GM21423 (cell line): ENCODE data around the gene RYK.

Experiments used
- ATAC-seq: cut with Tn5 transposase; IDR thresholded peaks from one replicate; pipeline ENCODE4 v1.9.1; 2021; ENCODE audit warnings: mild to moderate bottlenecking, moderate library complexity; ENCODE audit not compliant: unreplicated experiment

RYK gene

DNA sequence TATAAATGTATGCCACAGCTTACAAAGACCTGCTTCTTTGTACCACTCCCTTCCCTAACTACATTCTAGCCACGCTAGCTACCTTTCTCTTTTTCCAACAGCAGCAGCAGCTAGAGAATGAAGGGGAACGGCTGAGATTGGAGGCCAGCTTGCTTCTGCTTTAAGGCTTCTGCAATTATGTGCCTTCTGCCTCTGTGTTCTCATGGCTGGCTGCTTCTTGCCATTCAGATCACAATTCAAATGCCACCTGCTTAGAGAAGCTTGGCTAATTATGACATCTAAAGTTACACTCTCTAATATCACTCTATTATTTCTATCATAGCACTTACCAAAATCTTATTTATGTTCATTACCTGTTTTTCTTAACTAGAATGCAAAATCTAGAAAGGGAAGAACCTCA, 95.2 kb downstream of the RYK start:
- no peak for ATAC-seq

DNA sequence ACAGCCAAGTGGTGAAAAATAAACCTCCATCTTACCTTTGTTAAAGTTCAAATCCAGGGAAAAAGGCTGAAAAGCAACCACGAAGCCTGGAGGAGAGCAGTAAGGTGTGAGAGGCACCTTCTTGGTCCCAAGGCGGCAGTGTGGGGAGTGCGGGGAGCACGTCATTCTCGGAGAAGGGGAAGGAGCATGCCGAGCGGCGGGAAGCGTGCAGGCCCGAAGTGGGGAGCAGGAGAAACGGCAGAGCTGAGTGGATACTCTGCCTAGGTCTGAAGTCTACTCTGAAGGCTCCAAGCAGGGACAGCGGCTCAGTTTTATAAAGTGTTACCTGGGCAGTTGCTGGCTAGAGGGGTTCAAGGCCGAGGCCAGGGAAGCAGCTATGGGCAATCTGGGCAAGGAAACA, 96.9 kb downstream of the RYK start:
- no peak for ATAC-seq

DNA sequence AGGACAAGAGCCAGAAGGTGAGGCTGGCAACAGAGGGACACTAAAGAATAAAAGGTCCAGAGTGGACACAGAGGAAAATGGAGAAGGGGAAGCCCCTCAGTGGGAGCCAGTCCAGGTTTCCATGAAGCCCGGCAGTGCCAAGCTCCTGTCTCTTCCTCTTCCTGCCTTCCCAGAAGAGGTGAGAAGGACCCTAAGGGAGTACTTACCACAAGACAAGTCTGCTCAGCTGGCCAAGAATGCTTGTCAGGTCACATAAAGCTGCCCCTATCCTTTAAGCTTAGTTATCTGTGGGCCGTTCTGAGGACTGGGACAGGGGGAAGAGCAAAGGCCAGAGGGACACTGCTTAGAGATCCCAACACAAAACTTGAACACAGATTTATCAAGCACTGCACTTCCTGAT, 100.2 kb downstream of the RYK start:
- no peak for ATAC-seq

DNA sequence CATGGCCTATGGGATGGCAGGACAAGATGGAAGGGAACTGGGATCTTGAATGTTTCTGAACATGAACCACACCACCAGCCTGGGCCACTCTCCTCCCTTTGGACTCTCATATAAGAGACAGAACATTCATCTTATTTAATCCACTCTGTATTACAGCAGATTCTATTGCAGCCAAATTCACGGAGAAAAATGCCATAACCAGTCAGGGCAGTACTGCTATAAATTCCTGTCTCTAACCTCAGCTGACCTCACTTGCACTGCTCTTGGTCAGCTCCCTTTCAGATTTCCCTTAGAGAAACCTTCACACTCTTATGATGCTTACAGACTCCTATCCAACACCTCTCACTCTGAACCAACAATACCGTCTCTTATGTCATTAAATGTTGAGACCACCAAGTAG, 101.4 kb downstream of the RYK start:
- no peak for ATAC-seq

DNA sequence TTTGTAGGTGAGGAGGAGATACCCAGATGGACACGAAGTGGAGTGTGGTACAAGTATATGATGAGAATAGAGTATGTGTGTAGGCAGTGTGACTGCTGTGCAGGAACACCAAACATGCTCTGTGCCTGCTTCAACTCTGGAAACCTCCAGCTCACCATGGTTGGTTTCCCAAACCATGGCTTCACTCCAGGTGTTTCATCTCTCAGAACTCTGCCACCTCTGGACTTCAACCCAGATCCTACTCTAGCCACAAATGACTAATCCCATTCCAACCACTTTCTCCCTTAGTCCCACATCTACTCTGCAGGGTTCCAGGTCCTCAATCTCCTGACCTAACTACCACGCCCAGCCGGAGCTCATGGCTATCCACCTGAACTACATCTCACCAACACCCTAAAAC, 102.1 kb downstream of the RYK start:
- no peak for ATAC-seq

DNA sequence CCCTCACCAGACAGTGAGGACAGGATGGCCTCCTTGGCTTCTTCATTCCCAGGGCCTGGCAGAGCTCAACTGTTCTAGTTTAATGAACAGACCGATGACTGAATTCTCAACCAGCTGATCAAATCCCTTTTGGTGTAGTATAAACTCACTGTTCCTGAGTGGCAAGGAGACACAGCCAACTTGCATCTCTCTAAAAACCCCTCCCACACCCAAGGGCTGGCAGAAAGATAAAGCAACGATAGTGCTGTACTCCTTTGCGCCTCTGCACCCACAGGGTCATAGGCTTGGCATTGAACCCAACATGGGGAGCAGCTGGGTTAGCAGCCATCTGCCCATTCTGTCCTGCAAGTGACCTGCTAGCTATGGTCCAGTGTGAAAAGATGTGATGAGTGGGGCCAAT, 103.2 kb downstream of the RYK start:
- ATAC-seq: no peak

DNA sequence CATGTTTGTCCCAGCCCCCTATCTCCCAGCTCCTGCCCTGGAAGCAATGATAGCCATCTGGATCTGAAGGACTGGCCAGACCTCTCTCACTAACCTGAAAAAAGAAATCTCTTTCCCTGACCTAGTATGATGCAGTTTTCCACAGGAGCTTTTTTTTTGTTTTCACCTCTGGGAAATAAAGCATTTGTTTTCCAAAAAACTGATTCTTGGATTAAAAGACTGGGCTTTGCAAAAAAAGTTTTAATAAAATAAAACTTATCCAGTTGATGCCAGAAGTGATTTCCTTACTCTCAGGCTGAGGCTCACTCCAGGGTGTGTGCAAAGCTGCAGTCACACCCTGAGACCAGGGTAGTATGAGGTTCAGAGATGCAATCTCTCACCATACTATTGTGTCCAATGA, 104.0 kb downstream of the RYK start:
- ATAC-seq: no peak

DNA sequence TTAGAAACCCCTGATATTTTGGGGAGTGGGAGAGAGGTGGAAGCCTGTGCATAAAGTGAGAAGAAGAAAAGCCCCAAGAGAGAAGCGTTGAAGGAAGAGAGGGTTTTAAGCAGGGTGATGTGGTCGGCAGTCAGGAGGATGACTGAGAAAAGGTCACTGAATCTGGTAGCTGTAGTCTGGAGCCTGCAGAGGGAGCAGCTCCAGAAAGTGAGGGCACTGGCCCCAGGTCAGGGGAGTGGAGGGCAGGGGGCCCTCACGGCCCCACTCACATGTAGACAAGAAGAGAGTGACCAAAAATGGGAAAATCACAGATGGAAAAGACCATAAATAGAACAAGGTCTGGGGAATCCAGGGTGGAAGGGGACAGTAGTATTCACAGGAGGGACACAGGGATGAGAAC, 105.5 kb downstream of the RYK start:
- ATAC-seq: no peak

DNA sequence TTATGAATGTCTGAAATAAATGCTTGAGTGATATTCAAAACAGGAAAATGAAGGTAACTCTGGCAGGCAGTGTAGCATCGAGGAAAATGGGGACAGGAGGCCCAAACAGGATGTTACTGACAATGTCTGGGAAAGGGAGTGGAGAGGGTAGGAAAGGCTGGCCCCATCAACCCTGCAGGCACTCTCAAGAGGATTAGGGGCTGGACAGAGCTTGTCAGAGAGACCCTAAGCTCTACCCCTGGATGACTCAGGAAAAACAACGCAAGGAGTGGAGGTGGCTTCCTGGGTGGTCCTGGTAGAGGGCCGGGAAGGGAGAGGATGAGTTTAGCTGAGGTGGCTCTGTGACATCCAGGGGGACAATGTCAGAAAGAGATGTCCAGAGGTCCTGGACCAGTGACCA, 106.0 kb downstream of the RYK start:
- ATAC-seq: no peak

DNA sequence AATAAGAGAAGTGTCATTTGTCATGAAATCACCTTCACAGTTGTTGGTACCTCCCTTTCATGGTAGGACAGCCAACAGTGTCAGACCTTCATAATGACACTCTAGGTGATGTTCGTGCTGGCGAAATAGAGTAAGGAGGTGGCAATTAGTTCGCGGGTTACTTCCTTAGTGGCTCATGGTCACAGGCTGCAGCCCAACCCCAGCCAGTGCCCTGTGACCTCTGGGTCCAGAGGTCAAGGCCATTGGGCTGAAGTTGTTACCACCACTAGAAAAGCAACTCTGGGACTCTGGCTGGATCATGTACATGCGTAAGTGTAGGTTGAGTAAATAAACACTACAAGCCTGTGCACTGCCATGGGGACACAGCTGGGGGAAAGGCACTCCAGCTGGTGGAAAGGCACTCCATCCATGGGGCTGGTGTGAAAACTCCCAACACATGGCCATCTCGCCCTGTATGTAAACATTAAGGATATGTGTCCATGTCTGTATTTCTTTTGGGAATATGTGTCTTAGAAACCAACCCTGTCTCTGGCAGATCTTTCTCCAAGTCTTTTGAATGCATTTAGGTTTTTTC, 106.7 kb downstream of the RYK start:
- ATAC-seq: no peak

DNA sequence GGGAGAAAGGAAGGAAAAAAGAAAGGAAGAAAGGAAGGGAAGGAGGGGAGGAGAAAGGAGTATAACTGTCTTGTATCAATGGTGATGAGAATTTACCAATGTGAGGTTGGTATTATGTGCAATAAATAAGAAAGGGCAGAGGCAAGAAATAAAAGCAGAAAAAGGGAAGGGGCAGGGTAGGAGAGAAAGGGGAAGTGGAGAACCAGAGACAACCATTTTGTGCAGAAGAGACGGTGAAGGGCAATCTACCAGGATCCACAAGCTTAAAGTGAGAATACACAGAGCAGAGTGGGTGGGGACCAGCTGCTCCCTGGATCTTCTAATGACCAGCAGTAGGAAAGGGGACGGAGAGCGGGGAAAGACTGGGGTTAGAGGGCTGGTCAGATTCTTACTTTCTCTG, 114.1 kb downstream of the RYK start:
- no peak for ATAC-seq

DNA sequence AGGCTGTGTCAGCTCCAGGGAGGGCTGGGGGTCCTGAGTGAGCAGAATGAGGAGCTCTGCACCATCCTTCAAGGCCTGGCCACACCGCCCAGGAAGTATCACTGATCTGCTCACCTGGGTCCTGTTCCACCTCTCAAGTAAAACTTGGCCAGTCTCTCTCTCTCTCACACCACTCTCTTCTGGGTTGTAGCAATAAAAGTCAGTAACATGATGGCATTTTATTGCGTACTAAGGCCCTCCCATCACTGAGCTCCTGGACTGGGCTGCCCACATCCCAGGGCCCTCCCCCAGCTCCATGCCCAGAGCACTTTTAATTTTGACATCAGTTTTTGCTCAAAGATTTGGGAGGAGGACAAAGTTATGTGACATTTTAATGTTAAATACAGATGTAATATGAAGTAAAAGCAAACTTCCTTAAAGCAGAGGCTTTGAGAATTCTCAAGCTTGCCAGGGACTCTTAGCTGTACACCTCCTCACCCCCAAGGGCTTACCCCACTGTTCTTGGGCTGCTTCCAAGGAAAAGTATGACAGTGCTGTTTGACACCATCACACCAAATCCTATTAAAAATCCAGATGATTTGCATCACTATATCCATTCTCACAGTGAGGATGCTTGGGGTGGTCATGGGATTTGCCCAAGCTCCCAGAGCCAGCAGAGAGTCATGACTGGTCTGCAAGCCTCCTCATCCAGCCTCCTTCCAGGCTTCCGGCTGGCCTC, 115.8 kb downstream of the RYK start:
- ATAC-seq: no peak

DNA sequence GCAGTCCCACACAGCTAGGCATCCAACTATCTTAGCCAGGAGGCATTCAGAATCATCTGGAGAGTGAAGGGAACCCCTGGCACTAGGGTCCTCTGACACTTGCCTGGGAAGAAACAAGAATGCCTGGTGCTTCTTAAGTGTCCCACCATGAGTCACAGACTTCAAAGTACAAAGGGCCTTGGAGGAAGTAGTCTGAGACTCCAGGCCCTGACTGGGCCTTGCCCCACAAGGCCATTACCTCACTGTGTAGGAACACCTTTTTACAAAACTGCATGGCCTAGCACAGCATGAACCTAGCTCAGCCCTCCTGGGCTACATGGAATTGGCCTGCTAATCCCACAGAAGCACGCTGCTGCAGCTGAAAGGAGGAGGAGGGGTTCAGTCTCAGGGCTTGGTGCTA, 116.4 kb downstream of the RYK start:
- no peak for ATAC-seq

DNA sequence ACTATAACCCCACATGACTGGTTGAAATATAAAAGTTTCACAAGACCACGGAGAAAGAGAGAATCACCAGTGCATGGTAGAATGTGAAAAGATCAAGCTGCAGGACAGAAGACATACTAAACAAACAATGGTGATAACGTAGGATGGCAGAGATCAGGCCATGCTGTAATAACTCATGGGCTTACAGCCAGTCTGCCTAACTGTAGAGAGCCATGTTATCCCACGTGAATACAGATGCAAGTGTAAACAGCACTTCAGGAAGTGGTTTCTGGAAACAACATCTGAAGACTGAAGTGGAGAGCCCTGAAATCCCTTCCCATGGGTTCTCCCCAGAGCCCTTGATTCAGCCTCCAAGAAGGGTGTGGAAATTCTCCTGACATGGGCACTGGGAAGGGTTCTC, 117.7 kb downstream of the RYK start:
- no peak for ATAC-seq

DNA sequence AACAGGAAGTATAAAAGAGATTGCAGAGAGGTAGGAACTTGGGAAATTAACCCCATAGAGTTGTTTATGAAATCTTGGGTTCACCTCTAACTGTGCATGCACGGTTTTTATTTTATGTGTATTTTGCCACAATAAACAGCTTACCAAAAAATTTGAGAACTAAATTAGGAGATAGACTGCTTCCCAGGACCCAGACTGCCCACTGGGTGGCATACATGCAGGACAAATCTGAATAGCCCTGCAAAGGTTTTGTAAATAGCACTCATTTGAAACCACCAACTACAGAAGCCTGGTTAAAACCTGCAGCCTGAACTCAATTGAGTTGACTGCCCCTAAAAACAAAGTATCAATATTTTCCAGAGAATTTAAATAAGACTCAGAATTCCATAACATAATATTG, 124.5 kb downstream of the RYK start:
- ATAC-seq: no peak

DNA sequence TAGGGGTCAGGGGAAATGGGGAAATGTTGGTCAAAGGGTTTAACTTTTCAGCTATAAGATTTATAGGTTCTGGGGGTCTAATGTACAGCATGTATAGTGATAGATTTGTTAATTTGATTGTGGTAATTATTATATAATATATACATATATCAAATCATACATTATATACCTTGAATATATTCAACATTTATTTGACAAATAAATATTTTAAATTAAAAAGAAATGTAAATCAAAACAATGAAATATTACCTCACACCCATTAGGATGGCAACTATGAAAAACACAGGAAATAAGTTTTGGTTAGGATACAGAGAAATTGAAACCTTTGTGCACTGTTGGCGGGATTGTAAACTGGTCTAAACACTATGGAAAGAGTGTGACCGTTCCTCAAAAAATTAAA, 135.9 kb downstream of the RYK start:
- no peak for ATAC-seq

DNA sequence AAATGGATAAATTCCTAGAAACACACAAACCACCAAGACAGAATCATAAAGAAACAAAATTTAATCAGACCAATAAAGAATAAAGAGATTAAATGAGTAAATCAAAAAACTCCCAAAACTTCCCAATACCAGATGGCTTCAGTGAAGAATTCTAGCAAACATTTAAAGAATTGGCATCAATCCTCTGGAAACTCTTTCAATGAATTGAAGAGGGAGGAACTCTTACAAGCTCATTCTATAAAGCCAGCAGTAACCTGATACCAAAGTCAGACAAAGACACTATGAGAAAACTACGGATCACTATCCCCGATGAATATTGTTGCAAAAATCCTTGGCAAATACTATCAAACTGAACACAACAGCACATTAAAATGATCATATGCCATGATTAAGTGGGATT, 139.0 kb downstream of the RYK start:
- no peak for ATAC-seq

DNA sequence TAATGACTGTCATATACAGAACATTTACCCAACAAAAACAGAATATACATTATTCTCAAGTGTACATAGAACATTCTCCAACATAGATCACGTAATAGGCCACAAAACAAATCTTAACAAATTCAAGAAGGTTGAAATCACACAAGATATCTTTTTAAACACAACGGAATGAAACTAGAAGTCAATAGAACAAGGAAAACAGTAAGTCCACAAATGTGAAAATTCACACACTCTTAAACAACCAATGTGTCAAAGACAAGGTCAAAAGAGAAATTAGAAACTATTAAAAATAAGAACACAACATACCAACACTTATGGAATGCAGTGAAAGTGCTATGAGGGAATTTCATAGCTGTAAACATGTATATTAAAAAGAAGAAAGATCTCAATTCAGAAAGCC, 139.7 kb downstream of the RYK start:
- ATAC-seq: no peak
